A375 (cell line): ENCODE measurements around the gene CABLES1. TPM values are rescaled to one million over a fixed set of nuclear protein-coding genes. Genes with fewer than 3 reads are reported as not detected.

Experiments used
- total RNA-seq: library from RNA; depleted of rRNA; stranded (reverse); fragments of >200 nt; shearing (Covaris generic); gene quantifications from 2 replicates; pipeline ENCODE4 v1.2.3, GENCODE V29; 2014; rRNA removed

The CABLES1 gene, protein sequence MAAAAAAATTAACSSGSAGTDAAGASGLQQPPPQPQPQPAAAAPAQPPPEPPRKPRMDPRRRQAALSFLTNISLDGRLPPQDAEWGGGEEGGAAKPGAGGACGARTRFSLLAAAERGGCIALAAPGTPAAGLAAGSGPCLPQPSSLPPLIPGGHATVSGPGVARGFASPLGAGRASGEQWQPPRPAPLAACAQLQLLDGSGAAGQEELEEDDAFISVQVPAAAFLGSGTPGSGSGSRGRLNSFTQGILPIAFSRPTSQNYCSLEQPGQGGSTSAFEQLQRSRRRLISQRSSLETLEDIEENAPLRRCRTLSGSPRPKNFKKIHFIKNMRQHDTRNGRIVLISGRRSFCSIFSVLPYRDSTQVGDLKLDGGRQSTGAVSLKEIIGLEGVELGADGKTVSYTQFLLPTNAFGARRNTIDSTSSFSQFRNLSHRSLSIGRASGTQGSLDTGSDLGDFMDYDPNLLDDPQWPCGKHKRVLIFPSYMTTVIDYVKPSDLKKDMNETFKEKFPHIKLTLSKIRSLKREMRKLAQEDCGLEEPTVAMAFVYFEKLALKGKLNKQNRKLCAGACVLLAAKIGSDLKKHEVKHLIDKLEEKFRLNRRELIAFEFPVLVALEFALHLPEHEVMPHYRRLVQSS
- 6.8 and 13.3 TPM in 2 replicates for total RNA-seq

DNA sequence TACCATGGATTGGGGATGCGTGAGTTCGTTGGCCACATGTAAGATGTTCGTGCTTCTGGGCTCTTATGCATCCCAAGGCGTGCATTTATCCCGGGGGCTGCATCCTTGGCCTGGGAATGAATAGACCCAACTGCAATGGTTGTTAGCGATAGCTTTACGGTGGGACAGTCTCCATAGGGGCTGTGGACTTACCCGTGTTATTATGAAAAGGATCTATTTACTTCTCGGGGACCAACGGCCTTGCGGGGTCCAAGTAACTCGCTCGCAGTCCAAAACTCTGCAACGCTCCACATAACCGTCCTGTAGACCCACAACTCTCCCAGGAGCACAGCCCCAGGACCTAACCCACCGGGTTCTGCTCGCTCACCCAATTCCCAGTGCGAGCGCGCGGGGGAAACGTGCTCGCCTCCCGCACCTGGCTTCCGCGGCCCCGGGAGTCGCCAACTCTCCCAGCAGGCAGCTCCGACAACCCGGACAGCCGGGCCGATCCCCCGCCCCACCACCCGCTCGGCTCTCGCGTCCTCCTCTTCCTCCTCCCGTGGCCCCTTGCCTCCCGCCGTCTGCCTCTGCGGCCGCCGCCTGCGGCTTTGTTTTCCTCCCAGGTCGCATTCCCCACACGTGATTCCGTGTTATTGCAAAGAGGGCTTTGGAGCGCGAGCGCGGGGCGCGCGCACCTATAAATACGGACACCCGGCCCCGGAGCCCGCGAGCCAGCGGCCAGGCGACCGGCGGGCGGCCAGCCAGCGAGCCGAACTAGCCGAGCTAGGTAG, at the start of gene CABLES1:
Gene CABLES1, plus strand, starts transcription at position 706 of the 770 bp plus-strand sequence. CDS start 278 bp downstream, outside the sequence.

Other genes starting within 250 kb of the CABLES1 start
- 47.3 and 59.7 TPM in 2 replicates for gene RBBP8, start 202.2 kb upstream of the CABLES1 start, total RNA-seq